A673 (cell line): ENCODE data around the gene SLC2A9. TPM values are rescaled to one million over a fixed set of nuclear protein-coding genes. Genes with fewer than 3 reads are reported as not detected.

Experiments used
- BruUV-seq: library from RNA; stranded (reverse); fragments of 400-500 nt; replicated peaks from 2 replicates; lab custom pipeline; 2021; lab: Mats Ljungman, UMichigan
- CTCF ChIA-PET: fragments of 300-600 bp; sonication (Branson Sonifier 250); formaldehyde crosslinking; loops from one replicate; lab custom pipeline; 2022; ENCODE audit warnings: antibody characterized with exemption; lab: Charles Lee
- POLR2A ChIA-PET: fragments of 300-600 bp; sonication (Branson Sonifier 250); formaldehyde crosslinking; loops from one replicate; lab custom pipeline; 2022; ENCODE audit warnings: antibody characterized with exemption; ENCODE audit not compliant: low non-redundant PET; lab: Charles Lee
- DNase-seq: peaks from one replicate; pipeline ENCODE4 v3.0.0-alpha.2; 2015; ENCODE audit warnings: low spot score
- H3K27ac ChIP-seq: fragments of 200-600 bp; sonication (generic); 2 replicates; pipeline ENCODE4 v1.5.1; 2016; ENCODE audit warnings: mixed run types, low read depth, mild to moderate bottlenecking, mixed read lengths, antibody characterized with exemption, low read length; ENCODE audit not compliant: poor library complexity, severe bottlenecking
- H3K27me3 ChIP-seq: fragments of 200-600 bp; sonication (generic); replicated peaks from 2 replicates; pipeline ENCODE4 v1.6.1; 2017; ENCODE audit warnings: mixed run types, low read depth, mild to moderate bottlenecking, mixed read lengths, antibody characterized with exemption, low read length; ENCODE audit not compliant: insufficient read depth, poor library complexity
- H3K36me3 ChIP-seq: fragments of 200-600 bp; sonication (generic); 2 replicates; pipeline ENCODE4 v1.6.1; 2016; ENCODE audit warnings: mixed run types, mild to moderate bottlenecking, mixed read lengths, antibody characterized with exemption, low read length; ENCODE audit not compliant: insufficient read depth, poor library complexity, severe bottlenecking
- H3K4me1 ChIP-seq: fragments of 200-600 bp; sonication (generic); 2 replicates; pipeline ENCODE4 v1.6.1; 2017; ENCODE audit warnings: mixed run types, mild to moderate bottlenecking, mixed read lengths, antibody characterized with exemption, low read length; ENCODE audit not compliant: insufficient read depth, poor library complexity, severe bottlenecking
- H3K4me3 ChIP-seq: fragments of 200-600 bp; sonication (generic); 2 replicates; pipeline ENCODE4 v1.5.1; 2016; ENCODE audit warnings: low read depth, mixed run types, mild to moderate bottlenecking, mixed read lengths, low read length; ENCODE audit not compliant: poor library complexity, severe bottlenecking
- H3K9me3 ChIP-seq: fragments of 200-600 bp; sonication (generic); 2 replicates; pipeline ENCODE4 v1.6.1; 2016; ENCODE audit warnings: mixed run types, low read depth, mild to moderate bottlenecking, mixed read lengths, antibody characterized with exemption, low read length; ENCODE audit not compliant: poor library complexity, severe bottlenecking
- EZH2 ChIP-seq: fragments of 200-600 bp; sonication (generic); IDR thresholded peaks from 2 replicates; pipeline ENCODE4 v1.6.1; 2017; ENCODE audit warnings: borderline replicate concordance, low read depth, mild to moderate bottlenecking, mixed read lengths, antibody characterized with exemption, low read length; ENCODE audit not compliant: poor library complexity, severe bottlenecking
- intact Hi-C: fragments of 100-400 bp; cut with micrococcal nuclease; formaldehyde crosslinking; loops from one replicate; pipeline ENCODE4 v1.10.0; 2022; ENCODE audit not compliant: unreplicated experiment
- total RNA-seq: library from RNA; stranded (reverse); gene quantifications from 2 replicates; pipeline ENCODE4 v1.2.3, GENCODE V29; 2021
- TF ChIP-seq, protein P1 (sequence below): fragments of 300-800, 200-600 bp; sonication (generic); conservative IDR thresholded peaks from 2 replicates; pipeline ENCODE4 v1.5.1; 2017; ENCODE audit warnings: low read depth, mild to moderate bottlenecking, antibody characterized with exemption, low read length, moderate library complexity, mixed read lengths

Gene SLC2A9
- total RNA-seq, 1 experiment from 2014 or later = not detected

DNA sequence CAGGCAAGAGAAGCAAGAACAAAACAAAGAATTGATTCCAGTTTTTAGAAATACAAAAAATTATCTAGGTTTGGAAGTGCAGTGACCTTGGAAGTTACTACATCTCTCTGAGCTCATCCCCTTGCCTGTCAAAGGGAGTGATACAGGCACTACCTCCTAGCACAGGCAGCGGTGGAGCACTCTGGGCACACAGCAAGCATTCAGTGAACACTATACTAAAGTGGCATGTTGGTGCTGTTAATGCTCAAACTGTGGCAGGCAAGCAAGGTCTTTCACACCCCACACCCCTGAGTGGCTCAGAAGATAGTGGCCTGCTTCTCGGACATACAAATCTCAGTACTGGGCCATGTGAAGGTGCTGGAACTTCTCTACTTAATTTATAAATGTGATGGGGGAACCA, 188.7 kb downstream of the SLC2A9 start:
- Histone ChIP-seq H3K36me3 (no peaks in the 10 kb centered on the region), H3K9me3 (no peaks in the 10 kb centered on the region), H3K27me3 (no peaks in the 10 kb centered on the region), H3K4me1 (no peaks in the 10 kb centered on the region), H3K4me3 (no peak overlapping the region), H3K27ac (no peak overlapping the region)
- TF ChIP-seq EZH2 = no peak
- TF ChIP-seq, protein P1, sequence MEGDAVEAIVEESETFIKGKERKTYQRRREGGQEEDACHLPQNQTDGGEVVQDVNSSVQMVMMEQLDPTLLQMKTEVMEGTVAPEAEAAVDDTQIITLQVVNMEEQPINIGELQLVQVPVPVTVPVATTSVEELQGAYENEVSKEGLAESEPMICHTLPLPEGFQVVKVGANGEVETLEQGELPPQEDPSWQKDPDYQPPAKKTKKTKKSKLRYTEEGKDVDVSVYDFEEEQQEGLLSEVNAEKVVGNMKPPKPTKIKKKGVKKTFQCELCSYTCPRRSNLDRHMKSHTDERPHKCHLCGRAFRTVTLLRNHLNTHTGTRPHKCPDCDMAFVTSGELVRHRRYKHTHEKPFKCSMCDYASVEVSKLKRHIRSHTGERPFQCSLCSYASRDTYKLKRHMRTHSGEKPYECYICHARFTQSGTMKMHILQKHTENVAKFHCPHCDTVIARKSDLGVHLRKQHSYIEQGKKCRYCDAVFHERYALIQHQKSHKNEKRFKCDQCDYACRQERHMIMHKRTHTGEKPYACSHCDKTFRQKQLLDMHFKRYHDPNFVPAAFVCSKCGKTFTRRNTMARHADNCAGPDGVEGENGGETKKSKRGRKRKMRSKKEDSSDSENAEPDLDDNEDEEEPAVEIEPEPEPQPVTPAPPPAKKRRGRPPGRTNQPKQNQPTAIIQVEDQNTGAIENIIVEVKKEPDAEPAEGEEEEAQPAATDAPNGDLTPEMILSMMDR = no peak
- ChIA-PET CTCF (no interaction called here), POLR2A (no interaction called here)
- no TSS peak for BruUV-seq
- intact Hi-C loops = no loop called here
- no peak for DNase-seq

DNA sequence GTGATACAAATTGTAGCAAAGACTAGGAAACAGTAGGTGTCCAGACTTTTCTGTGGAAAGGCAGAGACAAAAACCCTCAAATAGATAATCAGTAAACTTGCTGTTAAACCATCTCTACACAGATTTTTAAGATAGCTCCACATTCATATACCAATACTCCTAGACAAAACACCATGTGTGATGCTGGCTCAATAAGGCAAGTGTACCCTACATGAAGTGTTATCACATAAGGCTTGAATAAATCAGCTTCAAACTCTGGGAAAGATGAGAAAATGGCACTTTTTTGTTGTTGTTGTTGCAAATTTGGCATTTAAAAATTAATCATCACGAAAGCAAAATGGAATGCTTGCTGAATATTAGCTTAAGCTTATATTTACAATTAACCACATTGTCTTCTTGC, 194.7 kb downstream of the SLC2A9 start:
- Histone ChIP-seq H3K36me3 (no peaks in the 10 kb centered on the region), H3K27me3 (no peaks in the 10 kb centered on the region), H3K9me3 (no peaks in the 10 kb centered on the region), H3K27ac (no peak overlapping the region), H3K4me3 (no peak overlapping the region), H3K4me1 (no peaks in the 10 kb centered on the region)
- ChIA-PET POLR2A (no interaction called here), CTCF (no interaction called here)
- TF ChIP-seq, protein P1 = no peak
- no peak for TF ChIP-seq EZH2
- intact Hi-C loops = no loop called here
- BruUV-seq = no TSS peak
- DNase-seq = no peak

DNA sequence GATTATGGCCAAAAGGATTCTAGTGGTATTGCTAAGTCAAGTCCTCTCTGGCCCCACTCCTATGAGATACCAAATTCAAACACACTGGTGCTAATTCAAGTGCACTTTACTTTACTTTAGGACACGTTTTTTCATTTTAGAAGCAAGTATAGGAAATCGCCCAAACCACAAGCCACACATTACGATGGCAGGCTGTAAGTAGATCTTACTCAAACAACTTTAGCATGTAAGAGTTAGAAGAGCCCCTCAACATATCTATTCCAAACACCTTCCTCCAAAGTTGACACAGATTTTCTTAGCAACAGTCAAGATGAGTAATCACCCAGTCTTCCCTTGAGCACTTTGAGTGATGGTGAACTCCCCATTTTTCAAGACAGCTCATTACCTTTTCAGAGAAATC, 196.2 kb downstream of the SLC2A9 start:
- H3K36me3 ChIP-seq = no peaks in the 10 kb centered on the region
- no peak for TF ChIP-seq EZH2
- TF ChIP-seq, protein P1 = no peak
- H3K27ac ChIP-seq = no peak overlapping the region
- intact Hi-C loops = no loop called here
- BruUV-seq = no TSS peak
- H3K4me1 ChIP-seq = no peaks in the 10 kb centered on the region
- no peak overlapping the region for H3K4me3 ChIP-seq
- POLR2A ChIA-PET = no interaction called here
- no peaks in the 10 kb centered on the region for H3K9me3 ChIP-seq
- CTCF ChIA-PET = no interaction called here
- no peak for DNase-seq
- H3K27me3 ChIP-seq = peaks cover 6% of the 10 kb centered on the region
